AG09309 (cell line): ENCODE data around the gene FAM162A.

ENCODE experiments used
- DNase-seq: peaks from one replicate; pipeline ENCODE4 v3.0.0-alpha.2; 2010; ENCODE audit warnings: low read depth
- H3K4me3 ChIP-seq: 2 replicates; pipeline ENCODE4 v1.5.1; 2011; ENCODE audit warnings: mild to moderate bottlenecking, low read depth, low read length, moderate library complexity; ENCODE audit not compliant: control insufficient read depth
- CTCF ChIP-seq: IDR thresholded peaks from 2 replicates; pipeline ENCODE4 v1.5.1; 2011; ENCODE audit warnings: mild to moderate bottlenecking, low read depth, low read length, inconsistent platforms; ENCODE audit not compliant: insufficient read depth, control insufficient read depth; ENCODE audit errors: missing control alignments

FAM162A gene

GRCh38 chr3:122414391-122414790 lies 30.4 kb downstream of the FAM162A start:
- TF ChIP-seq CTCF = no peak
- DNase-seq = no peak
- no peak overlapping the region for H3K4me3 ChIP-seq

GRCh38 chr3:122415104-122415744 lies 31.2 kb downstream of the FAM162A start:
- no peak for DNase-seq
- TF ChIP-seq CTCF = no peak
- peak overlapping the region; percentile 86 for H3K4me3 ChIP-seq

GRCh38 chr3:122415762-122416654 lies 32.0 kb downstream of the FAM162A start, which contains the start of gene WDR5B:
Gene WDR5B (minus strand): TSS chr3:122416062. CDS start chr3:122415528, 534 bp downstream.
- no peak for TF ChIP-seq CTCF
- DNase-seq = peak; percentile 93
- peak within 1 kb of the TSS; percentile 86 for H3K4me3 ChIP-seq

GRCh38 chr3:122416966-122417365 lies 33.0 kb downstream of the FAM162A start:
- H3K4me3 ChIP-seq = peak overlapping the region; percentile 86
- no peak for TF ChIP-seq CTCF
- no peak for DNase-seq

- TF ChIP-seq CTCF = no peak
- H3K4me3 ChIP-seq = no peak overlapping the region
- no peak for DNase-seq
Measured at GRCh38 chr3:122421101-122421500, 37.1 kb downstream of the FAM162A start.

GRCh38 chr3:122421836-122422235 lies 37.9 kb downstream of the FAM162A start:
- no peak for TF ChIP-seq CTCF

More at GRCh38 chr3:122421836-122422235, 37.9 kb downstream of the FAM162A start:
- H3K4me3 ChIP-seq = no peak overlapping the region
- DNase-seq = no peak
